ENCODE measurements around the gene EDAR. TPM values are rescaled to one million over a fixed set of nuclear protein-coding genes. Genes with fewer than 3 reads are reported as not detected.

Gene EDAR
- total and polyA plus RNA-seq, 5 donors, result 0.09 TPM; not detected in 4

DNA sequence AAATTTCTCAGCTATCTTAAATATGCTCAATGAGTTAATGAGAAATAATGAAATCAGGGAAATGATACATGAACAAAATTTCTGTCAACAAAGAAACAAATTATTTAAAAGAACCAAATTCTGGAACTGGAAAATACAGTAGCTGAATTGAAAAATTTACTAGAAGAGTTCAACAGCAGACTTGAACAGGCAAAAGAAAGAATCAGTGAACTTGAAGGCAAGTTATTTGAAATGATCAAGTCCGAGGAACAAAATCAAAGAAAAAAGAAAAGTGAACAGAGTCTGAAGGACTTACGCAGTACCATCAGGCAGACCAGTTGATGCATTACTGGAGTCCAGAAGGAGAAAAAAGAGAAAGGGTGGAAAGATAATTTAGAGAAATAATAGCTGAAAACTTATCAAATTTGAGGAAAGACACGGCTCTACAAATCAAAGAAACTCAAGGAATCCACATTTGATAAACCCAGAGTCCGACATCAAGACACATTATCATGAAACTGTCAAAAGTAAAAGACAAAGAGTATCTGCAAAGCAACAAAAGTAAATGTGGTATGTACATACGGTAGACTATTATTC is 118.9 kb downstream of the EDAR start:
- intact Hi-C loops (cut with DNase I), result no loop called here
- ATAC-seq (no peak), DNase-seq (no peak)
- Histone ChIP-seq H3K27me3 (ENCODE audit: control insufficient read depth, insufficient read depth) (no peaks in the 10 kb centered on the region), H3K4me1 (ENCODE audit: control insufficient read depth, insufficient read depth, low read length) (no peaks in the 10 kb centered on the region), H3K4me3 (ENCODE audit: low read length) (no peak overlapping the region), H3K9me3 (ENCODE audit: control insufficient read depth, low read length) (no peaks in the 10 kb centered on the region), H3K27ac (ENCODE audit: low read length) (no peak overlapping the region)
- 98% methylated on average over 5 of the region's 5 CpGs for WGBS

DNA sequence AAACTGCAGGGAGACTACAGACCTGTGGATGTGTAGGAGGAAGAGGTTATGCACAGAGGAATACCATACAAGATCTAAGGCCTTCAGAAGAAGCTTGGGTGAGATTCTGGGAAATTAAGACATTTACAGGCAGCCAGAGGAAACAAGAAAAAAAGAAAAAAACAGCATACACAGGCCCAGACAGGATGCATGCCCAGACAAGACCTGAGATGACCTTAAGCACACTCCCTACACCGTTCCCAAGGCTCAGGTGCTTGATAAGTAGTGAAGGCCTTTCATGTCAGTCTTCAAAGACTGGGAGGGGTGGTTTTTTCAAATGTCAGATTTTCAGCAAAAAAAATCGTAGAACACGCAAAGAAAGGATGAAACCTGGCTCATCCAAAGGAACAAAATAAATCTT is 119.5 kb downstream of the EDAR start:
- H3K4me3 ChIP-seq (ENCODE audit: low read length), result no peak overlapping the region
- ATAC-seq (no peak), DNase-seq (no peak)
- intact Hi-C loops (cut with DNase I), result no loop called here
- H3K4me1 ChIP-seq (ENCODE audit: control insufficient read depth, insufficient read depth, low read length), result no peaks in the 10 kb centered on the region
- H3K9me3 ChIP-seq (ENCODE audit: control insufficient read depth, low read length), result no peaks in the 10 kb centered on the region
- H3K27me3 ChIP-seq (ENCODE audit: control insufficient read depth, insufficient read depth), result no peaks in the 10 kb centered on the region
- H3K27ac ChIP-seq (ENCODE audit: low read length), result no peak overlapping the region
- WGBS, result 93% methylated on average over 3 of the region's 3 CpGs

DNA sequence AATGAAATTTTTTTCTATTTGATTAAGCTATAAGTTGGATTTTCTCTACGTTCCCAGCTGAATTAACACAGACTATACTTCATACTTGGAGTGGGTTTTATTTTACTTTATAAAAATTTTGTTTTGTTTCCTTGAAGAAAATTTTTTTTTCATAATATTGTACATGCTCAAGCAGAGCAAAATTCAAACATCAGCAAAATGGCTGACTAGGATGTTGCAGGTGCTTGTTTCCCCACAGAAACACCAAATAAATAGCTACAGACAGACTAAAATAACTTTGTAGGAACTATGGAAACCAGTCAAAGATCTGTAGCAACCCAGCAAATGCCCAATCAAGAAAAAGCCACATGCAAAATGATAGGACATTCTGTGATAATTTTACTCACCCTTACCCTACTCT is 120.1 kb downstream of the EDAR start:
- Histone ChIP-seq H3K4me3 (ENCODE audit: low read length) (no peak overlapping the region), H3K9me3 (ENCODE audit: control insufficient read depth, low read length) (no peaks in the 10 kb centered on the region), H3K27ac (ENCODE audit: low read length) (no peak overlapping the region), H3K27me3 (ENCODE audit: control insufficient read depth, insufficient read depth) (no peaks in the 10 kb centered on the region), H3K4me1 (ENCODE audit: control insufficient read depth, insufficient read depth, low read length) (no peaks in the 10 kb centered on the region)
- intact Hi-C loops (cut with DNase I), result no loop called here
- WGBS, result 96% methylated on average over 1 of the region's 1 CpG
- ATAC-seq (no peak), DNase-seq (no peak)

DNA sequence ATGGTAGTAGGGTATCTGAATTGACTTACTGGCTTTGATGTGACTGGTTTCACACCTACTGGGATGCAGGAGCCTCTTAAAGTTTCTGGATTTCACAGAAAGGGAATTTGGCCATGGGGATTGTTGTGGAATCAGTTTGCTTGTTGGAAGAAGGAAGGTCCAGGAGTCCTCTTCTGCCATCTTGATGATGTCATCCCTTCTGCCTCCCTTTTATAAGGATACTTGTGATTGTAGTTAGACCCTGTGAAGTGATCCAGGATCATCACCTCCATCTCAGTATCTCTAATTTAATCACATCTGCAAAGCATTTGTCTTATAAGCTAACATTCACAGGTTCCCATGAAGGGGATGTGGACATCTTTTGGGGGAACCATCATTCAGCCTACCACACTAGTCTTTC is 123.0 kb downstream of the EDAR start:
- ATAC-seq (no peak), DNase-seq (no peak)
- intact Hi-C loops (cut with DNase I), result no loop called here
- Histone ChIP-seq H3K4me3 (ENCODE audit: low read length) (no peak overlapping the region), H3K27me3 (ENCODE audit: control insufficient read depth, insufficient read depth) (no peaks in the 10 kb centered on the region), H3K4me1 (ENCODE audit: control insufficient read depth, insufficient read depth, low read length) (no peaks in the 10 kb centered on the region), H3K27ac (ENCODE audit: low read length) (no peak overlapping the region), H3K9me3 (ENCODE audit: control insufficient read depth, low read length) (no peaks in the 10 kb centered on the region)

DNA sequence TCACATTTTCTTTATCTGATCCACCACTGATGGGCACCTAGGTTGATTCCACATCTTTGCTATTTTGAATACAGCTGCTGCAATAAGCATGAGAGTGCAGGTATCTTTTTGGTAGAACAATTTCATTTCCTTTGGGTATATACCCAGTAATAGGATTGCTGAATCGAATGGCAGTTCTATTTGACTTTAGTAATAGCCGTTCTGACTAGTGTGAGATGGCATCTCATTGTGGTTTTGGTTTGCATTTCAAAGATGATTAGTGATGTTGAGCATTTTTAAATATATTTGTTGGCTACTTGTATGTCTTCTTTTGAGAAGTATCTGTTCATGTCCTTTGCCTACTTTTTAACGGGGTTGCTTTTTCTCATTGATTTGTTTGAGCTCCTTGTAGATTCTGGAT is 130.1 kb downstream of the EDAR start:
- intact Hi-C loops (cut with DNase I), result loop anchor here in 3 of 4 donors (5.0 to 10.0 kb wide), 3 partner anchors 126 to 136 kb away; partner anchors contain the start of gene EDAR (in 2 of the 3)
- H3K4me3 ChIP-seq (ENCODE audit: low read length), result no peak overlapping the region
- H3K27ac ChIP-seq (ENCODE audit: low read length), result no peak overlapping the region
- no peaks in the 10 kb centered on the region for H3K4me1 ChIP-seq (ENCODE audit: control insufficient read depth, insufficient read depth, low read length)
- H3K9me3 ChIP-seq (ENCODE audit: control insufficient read depth, low read length), result no peaks in the 10 kb centered on the region
- no peak for ATAC-seq
- 95% methylated on average over 3 of the region's 3 CpGs for WGBS
- no peak for DNase-seq
- H3K27me3 ChIP-seq (ENCODE audit: control insufficient read depth, insufficient read depth), result no peaks in the 10 kb centered on the region

DNA sequence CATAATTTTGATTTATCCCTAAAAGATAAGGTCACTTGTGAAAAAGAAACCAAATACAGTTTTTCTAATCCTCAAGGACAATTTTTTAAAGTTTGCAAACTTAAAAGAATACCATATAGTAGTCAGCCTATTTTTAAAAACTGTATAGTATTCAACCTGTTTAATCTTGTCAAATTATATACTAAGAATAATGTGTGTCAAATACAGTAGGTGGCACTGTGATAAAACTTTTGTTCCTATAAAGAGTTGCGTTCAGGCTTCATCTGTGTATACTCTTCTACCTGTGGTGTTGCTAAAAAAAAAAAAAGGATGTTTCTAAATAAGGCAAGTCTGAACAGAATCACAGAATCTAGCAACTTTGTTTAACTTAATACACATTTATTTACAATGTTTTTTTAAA is 133.8 kb downstream of the EDAR start:
- ATAC-seq (no peak), DNase-seq (no peak)
- Histone ChIP-seq H3K9me3 (ENCODE audit: control insufficient read depth, low read length) (no peaks in the 10 kb centered on the region), H3K27me3 (ENCODE audit: control insufficient read depth, insufficient read depth) (no peaks in the 10 kb centered on the region), H3K27ac (ENCODE audit: low read length) (no peak overlapping the region), H3K4me1 (ENCODE audit: control insufficient read depth, insufficient read depth, low read length) (no peaks in the 10 kb centered on the region), H3K4me3 (ENCODE audit: low read length) (no peak overlapping the region)
- 46% methylated on average over 1 of the region's 1 CpG for WGBS
- intact Hi-C loops (cut with DNase I), result loop anchor here in 3 of 4 donors (5.0 to 10.0 kb wide), 3 partner anchors 130 to 140 kb away; partner anchors contain the start of gene EDAR (in 2 of the 3)

DNA sequence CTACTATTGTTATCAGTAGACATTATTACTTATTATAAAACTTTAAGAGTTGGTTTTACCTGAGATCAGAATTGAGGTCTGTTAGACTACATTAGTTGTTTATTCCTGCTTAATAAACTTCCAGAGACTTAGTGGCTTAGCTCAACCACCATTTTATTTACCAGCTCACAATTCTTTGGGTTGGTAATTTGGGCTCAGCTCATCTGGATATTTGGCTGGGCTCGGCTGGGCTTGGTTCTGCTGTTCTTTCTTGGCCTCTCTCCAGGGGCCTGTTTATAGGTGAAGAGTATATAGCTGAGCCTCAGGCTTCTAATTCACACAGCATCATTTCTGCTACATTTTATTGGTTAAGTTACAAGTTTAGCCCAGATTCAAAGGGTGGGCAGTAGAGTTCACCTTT is 134.5 kb downstream of the EDAR start:
- no peaks in the 10 kb centered on the region for H3K9me3 ChIP-seq (ENCODE audit: control insufficient read depth, low read length)
- H3K4me1 ChIP-seq (ENCODE audit: control insufficient read depth, insufficient read depth, low read length), result no peaks in the 10 kb centered on the region
- H3K4me3 ChIP-seq (ENCODE audit: low read length), result no peak overlapping the region
- intact Hi-C loops (cut with DNase I), result loop anchor here in 2 of 4 donors (10.0 kb wide), 2 partner anchors 130 to 140 kb away; partner anchors contain the start of gene EDAR (in 1 of the 2)
- no peak overlapping the region for H3K27ac ChIP-seq (ENCODE audit: low read length)
- DNase-seq (no peak), ATAC-seq (no peak)
- WGBS, result 53% methylated on average over 1 of the region's 1 CpG
- no peaks in the 10 kb centered on the region for H3K27me3 ChIP-seq (ENCODE audit: control insufficient read depth, insufficient read depth)

DNA sequence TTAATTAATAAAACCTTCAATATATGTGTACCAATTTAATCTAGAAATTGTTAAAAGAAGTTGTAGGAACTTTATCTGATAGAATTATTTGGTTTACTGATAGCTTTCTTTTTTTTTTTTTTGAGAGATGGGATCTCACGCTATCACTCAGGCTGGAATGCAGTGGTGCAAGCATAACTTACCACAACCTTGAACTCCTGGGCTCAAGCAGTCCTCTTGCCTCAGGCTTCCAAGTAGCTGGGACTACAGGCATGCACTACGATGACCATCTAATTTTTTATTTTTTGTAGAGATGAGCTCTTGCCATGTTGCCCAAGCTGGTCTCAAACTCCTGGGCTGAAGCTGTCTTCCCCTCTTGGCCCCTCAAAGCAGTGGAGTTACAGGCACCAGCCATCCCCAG is 135.6 kb downstream of the EDAR start:
- H3K9me3 ChIP-seq (ENCODE audit: control insufficient read depth, low read length), result no peaks in the 10 kb centered on the region
- H3K27me3 ChIP-seq (ENCODE audit: control insufficient read depth, insufficient read depth), result no peaks in the 10 kb centered on the region
- ATAC-seq (no peak), DNase-seq (no peak)
- H3K27ac ChIP-seq (ENCODE audit: low read length), result no peak overlapping the region
- intact Hi-C loops (cut with DNase I), result loop anchor here in 2 of 4 donors (10.0 kb wide), 2 partner anchors 131 to 141 kb away; partner anchors contain the start of gene EDAR (in 1 of the 2)
- no peak overlapping the region for H3K4me3 ChIP-seq (ENCODE audit: low read length)
- no peaks in the 10 kb centered on the region for H3K4me1 ChIP-seq (ENCODE audit: control insufficient read depth, insufficient read depth, low read length)
- WGBS, result 90% methylated on average over 2 of the region's 2 CpGs

DNA sequence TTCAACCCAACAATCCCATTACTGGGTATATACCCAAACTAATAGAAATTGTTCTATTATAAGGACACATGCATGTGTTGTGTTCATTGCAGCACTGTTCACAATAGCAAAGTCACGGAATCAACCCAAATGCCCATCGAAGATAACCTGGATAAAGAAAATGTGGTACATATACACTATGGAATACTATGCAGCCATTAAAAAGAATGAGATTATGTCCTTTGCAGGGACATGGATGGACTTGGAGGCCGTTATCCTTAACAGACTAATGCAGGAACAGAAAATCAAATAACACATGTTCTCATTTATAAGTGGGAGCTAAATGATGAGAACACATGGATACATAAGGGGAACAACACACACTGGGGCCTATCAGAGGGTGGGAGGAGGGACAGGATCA is 136.6 kb downstream of the EDAR start:
- WGBS, result 98% methylated on average over 3 of the region's 3 CpGs
- intact Hi-C loops (cut with DNase I), result loop anchor here in 2 of 4 donors (10.0 kb wide), 2 partner anchors 132 to 142 kb away; partner anchors contain the start of gene EDAR (in 1 of the 2)
- ATAC-seq, result no peak
- H3K4me1 ChIP-seq (ENCODE audit: control insufficient read depth, insufficient read depth, low read length), result no peaks in the 10 kb centered on the region
- no peak overlapping the region for H3K4me3 ChIP-seq (ENCODE audit: low read length)
- no peak overlapping the region for H3K27ac ChIP-seq (ENCODE audit: low read length)
- no peak for DNase-seq
- no peaks in the 10 kb centered on the region for H3K9me3 ChIP-seq (ENCODE audit: control insufficient read depth, low read length)
- no peaks in the 10 kb centered on the region for H3K27me3 ChIP-seq (ENCODE audit: control insufficient read depth, insufficient read depth)

DNA sequence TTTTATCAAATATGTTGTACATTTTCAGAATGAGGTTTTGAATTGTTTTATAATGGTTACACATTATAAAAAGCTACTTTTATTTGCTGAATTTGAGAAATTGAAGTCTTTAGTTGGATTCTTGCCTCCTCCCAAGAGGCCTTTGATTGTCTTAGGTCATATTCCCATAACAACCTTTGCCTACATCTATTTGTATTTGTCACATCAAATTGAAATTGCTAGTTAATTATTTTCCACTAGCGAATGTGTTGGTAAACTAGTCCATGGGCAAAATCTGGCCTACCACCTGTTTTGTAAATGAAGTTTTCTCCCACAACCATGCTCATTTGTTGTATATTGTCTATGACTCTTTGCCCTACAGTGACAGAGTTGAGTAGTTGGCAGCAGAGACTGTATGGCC is 142.0 kb downstream of the EDAR start:
- DNase-seq (no peak), ATAC-seq (no peak)
- no peaks in the 10 kb centered on the region for H3K4me1 ChIP-seq (ENCODE audit: control insufficient read depth, insufficient read depth, low read length)
- no peak overlapping the region for H3K27ac ChIP-seq (ENCODE audit: low read length)
- no peaks in the 10 kb centered on the region for H3K27me3 ChIP-seq (ENCODE audit: control insufficient read depth, insufficient read depth)
- H3K9me3 ChIP-seq (ENCODE audit: control insufficient read depth, low read length), result no peaks in the 10 kb centered on the region
- 96% methylated on average over 1 of the region's 1 CpG for WGBS
- no peak overlapping the region for H3K4me3 ChIP-seq (ENCODE audit: low read length)
- intact Hi-C loops (cut with DNase I), result no loop called here

DNA sequence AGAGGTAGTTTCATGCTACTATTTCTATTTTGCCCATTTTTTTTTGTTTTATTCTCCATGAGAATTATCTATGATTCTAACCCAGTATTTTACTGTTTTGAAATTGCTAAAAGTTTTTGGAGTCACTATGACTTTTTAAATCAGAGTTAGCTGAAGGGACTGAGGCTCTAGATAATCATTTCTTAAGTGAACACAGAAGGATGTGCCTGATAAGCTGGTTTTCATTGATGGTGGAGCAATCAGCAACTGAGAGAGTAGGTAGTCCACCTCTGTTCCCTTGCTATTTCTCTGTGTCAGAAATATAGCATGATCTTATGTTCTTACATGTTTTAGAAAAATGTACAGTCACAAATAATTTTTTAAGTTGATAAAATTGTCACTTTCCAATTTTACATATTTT is 143.1 kb downstream of the EDAR start:
- H3K4me1 ChIP-seq (ENCODE audit: control insufficient read depth, insufficient read depth, low read length), result no peaks in the 10 kb centered on the region
- ATAC-seq (no peak), DNase-seq (no peak)
- no peak overlapping the region for H3K4me3 ChIP-seq (ENCODE audit: low read length)
- no peaks in the 10 kb centered on the region for H3K9me3 ChIP-seq (ENCODE audit: control insufficient read depth, low read length)
- H3K27me3 ChIP-seq (ENCODE audit: control insufficient read depth, insufficient read depth), result no peaks in the 10 kb centered on the region
- intact Hi-C loops (cut with DNase I), result no loop called here
- H3K27ac ChIP-seq (ENCODE audit: low read length), result no peak overlapping the region
